ENCODE results near the gene RACGAP1. TPM values are rescaled to one million over a fixed set of nuclear protein-coding genes. Genes with fewer than 3 reads are reported as not detected.

RACGAP1 gene
- total and polyA plus RNA-seq, 2 of the 8 experiments (the other 6 are each of a cell fraction or from before 2014, with no cell fraction given) = 18.0 to 66.3 TPM

DNA sequence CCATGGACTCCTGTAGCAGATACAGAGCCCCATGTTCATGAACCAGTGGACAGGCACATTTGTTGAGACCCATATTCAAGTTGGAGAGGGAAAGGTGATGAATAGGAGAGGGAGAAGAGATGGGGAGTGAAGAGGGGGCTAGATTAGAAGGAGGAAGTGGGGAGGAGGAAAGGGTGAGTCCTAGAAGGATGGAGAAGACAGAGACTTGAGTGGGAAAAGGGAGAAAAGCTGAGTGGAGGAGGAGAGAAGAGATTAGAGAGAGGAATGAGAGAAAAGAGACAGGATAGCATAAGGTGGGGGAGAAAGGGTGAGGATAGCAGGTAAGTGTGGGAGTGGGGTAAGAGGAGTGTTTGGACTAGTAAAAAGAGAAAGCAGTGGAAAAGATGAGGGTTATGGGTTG, 27.2 kb upstream of the RACGAP1 start:
- no peak overlapping the region for H3K4me2 ChIP-seq (ENCODE audit: insufficient read depth in 1 of 2, low read depth in 2 of 2, low read length in 2 of 2)
- no peak overlapping the region for H2BK12ac ChIP-seq (ENCODE audit: low read depth, low read length)
- no peak for DNase-seq (ENCODE audit: low read depth in 1 of 2, low spot score in 2 of 2)
- H4K91ac ChIP-seq (replicated peaks; ENCODE audit: insufficient read length, low read length) = no peak overlapping the region
- no peak overlapping the region for H3K27ac ChIP-seq (ENCODE audit: low read depth, low read length)
- no peaks in the 10 kb centered on the region for H3K36me3 ChIP-seq (ENCODE audit: control insufficient read depth in 2 of 4, insufficient read depth in 4 of 4, low read length in 3 of 4)
- no peaks in the 10 kb centered on the region for H3K79me2 ChIP-seq (ENCODE audit: control insufficient read depth in 1 of 2, insufficient read depth in 2 of 2, low read length in 2 of 2)
- H3K4me3 ChIP-seq (ENCODE audit: extremely low read depth in 1 of 4, insufficient read depth in 2 of 4, low read depth in 3 of 4, low read length in 4 of 4) = no peak overlapping the region
- no peaks in the 10 kb centered on the region for H3K79me1 ChIP-seq (ENCODE audit: low read depth, low read length)
- no peak overlapping the region for H3K14ac ChIP-seq (ENCODE audit: insufficient read length)
- no peak overlapping the region for H3K18ac ChIP-seq (ENCODE audit: extremely low read depth, low read length)
- no peak overlapping the region for H2BK20ac ChIP-seq (ENCODE audit: low read length)
- H2AFZ ChIP-seq (ENCODE audit: low read length) = no peak overlapping the region
- no peak for FAIRE-seq
- no peak overlapping the region for H2AK5ac ChIP-seq (ENCODE audit: low read depth, low read length)
- H2BK120ac ChIP-seq (replicated peaks; ENCODE audit: low read depth, low read length) = no peak overlapping the region
- POLR2A ChIA-PET (ENCODE audit: partially characterized antibody) = no interaction called here
- CTCF ChIA-PET (ENCODE audit: partially characterized antibody) = interaction anchor here (1.6 to 10.7 kb wide), 5 partner anchors 14 to 275 kb away, joined by 4 to 257 read pairs (median 92); no protein-coding TSS in a partner anchor
- H4K8ac ChIP-seq (ENCODE audit: extremely low read depth, insufficient read depth, low read length) = no peak overlapping the region
- H3K23me2 ChIP-seq (ENCODE audit: low read depth, low read length) = peaks cover 16% of the 10 kb centered on the region
- no peak overlapping the region for H4K5ac ChIP-seq (ENCODE audit: insufficient read length, low read depth, low read length)
- H2BK5ac ChIP-seq (ENCODE audit: low read depth, low read length) = no peak overlapping the region
- no peak overlapping the region for H3K4ac ChIP-seq (replicated peaks; ENCODE audit: insufficient read length, low read depth, low read length)
- peaks cover 0 to 4% of the 10 kb centered on the region in 2 experiments for H4K20me1 ChIP-seq (replicated peaks in 1 of 2; ENCODE audit: control insufficient read depth in 1 of 2, insufficient read depth in 2 of 2, low read length in 2 of 2)
- no peak overlapping the region for H3K9ac ChIP-seq (replicated peaks in 1 of 4; ENCODE audit: extremely low read depth in 1 of 4, low read depth in 3 of 4, low read length in 3 of 4)
- no peak overlapping the region for H3K56ac ChIP-seq (replicated peaks; ENCODE audit: insufficient read length, low read depth, low read length)
- peaks cover 9 to 18% (median 11%) of the 10 kb centered on the region in 4 experiments for H3K4me1 ChIP-seq (replicated peaks in 1 of 4; ENCODE audit: control insufficient read depth in 3 of 4, insufficient read depth in 4 of 4, low read length in 3 of 4)
- no peak overlapping the region for H2BK15ac ChIP-seq (ENCODE audit: low read length)
- no peak overlapping the region for H3K23ac ChIP-seq (ENCODE audit: insufficient read length)
- H3K27me3 ChIP-seq (replicated peaks in 1 of 4; ENCODE audit: control insufficient read depth in 3 of 4, extremely low read depth in 1 of 4, insufficient read depth in 3 of 4, low read length in 3 of 4) = peaks cover 30 to 77% (median 64%) of the 10 kb centered on the region in 4 experiments
- no peaks in the 10 kb centered on the region for H3K9me3 ChIP-seq (ENCODE audit: insufficient read depth in 2 of 2, low read depth in 1 of 2, low read length in 1 of 2)
- TF ChIP-seq KDM5A (IDR thresholded peaks at IDR 0.05; ENCODE audit: low read length) = no peak
- TF ChIP-seq SAP30 (IDR thresholded peaks at IDR 0.05; ENCODE audit: insufficient read depth, insufficient replicate concordance, low read length) = no peak
- no peak for TF ChIP-seq CBX8 (IDR thresholded peaks at IDR 0.05; ENCODE audit: borderline replicate concordance, low read depth, low read length)
- TF ChIP-seq RXRA (IDR thresholded peaks at IDR 0.05; ENCODE audit: insufficient read depth, low read depth, low read length) = no peak
- TF ChIP-seq CREB1 (IDR thresholded peaks at IDR 0.05) = no peak
- TF ChIP-seq TEAD4 (IDR thresholded peaks at IDR 0.05; ENCODE audit: low read depth, low read length) = no peak
- no peak for TF ChIP-seq SIX5 (IDR thresholded peaks at IDR 0.05; ENCODE audit: low read depth, low read length)
- TF ChIP-seq KDM4A (IDR thresholded peaks at IDR 0.05; ENCODE audit: low read depth, low read length, severe bottlenecking) = no peak
